ENCODE measurements around the gene MAPK8IP3.

Gene MAPK8IP3

GRCh38 chr16:1792836-1793577, 87.0 kb downstream of the MAPK8IP3 start:
- no CpG with 5 or more reads among the region's 33 CpGs for WGBS (ENCODE audit: extremely low coverage, insufficient coverage, insufficient read length)
- H3K36me3 ChIP-seq (ENCODE audit: control insufficient read depth in 1 of 2, insufficient read depth in 2 of 2, low read length in 2 of 2), result peaks cover 35 to 40% of the 10 kb centered on the region in 2 experiments
- H4K91ac ChIP-seq (ENCODE audit: low read depth, low read length), result no peak overlapping the region
- H3K9me3 ChIP-seq (ENCODE audit: insufficient read depth, low read depth, low read length), result peaks cover 2% of the 10 kb centered on the region
- H3K4me3 ChIP-seq (ENCODE audit: low read depth, low read length), result no peak overlapping the region
- H3K4me2 ChIP-seq (ENCODE audit: low read length), result no peak overlapping the region
- no peak overlapping the region for H3K23ac ChIP-seq (ENCODE audit: low read length)
- no peaks in the 10 kb centered on the region for H3K79me1 ChIP-seq (ENCODE audit: low read length)
- H3K27me3 ChIP-seq (ENCODE audit: insufficient read depth, low read length), result no peaks in the 10 kb centered on the region
- H3K18ac ChIP-seq (ENCODE audit: low read length), result no peak overlapping the region
- no peak for DNase-seq
- no peak overlapping the region for H2BK120ac ChIP-seq (ENCODE audit: insufficient read depth, low read length, poor library complexity)
- no peak overlapping the region for H3K27ac ChIP-seq (ENCODE audit: low read depth, low read length)
- no peak overlapping the region for H4K8ac ChIP-seq (ENCODE audit: low read depth, low read length)
- H4K12ac ChIP-seq (ENCODE audit: low read depth, low read length), result no peak overlapping the region
- H3K14ac ChIP-seq (ENCODE audit: low read length), result no peak overlapping the region
- no peak overlapping the region for H2AFZ ChIP-seq (ENCODE audit: insufficient read depth, low read length, poor library complexity)
- no peak overlapping the region for H3K9ac ChIP-seq (ENCODE audit: low read length)
- H2BK12ac ChIP-seq (ENCODE audit: low read length), result no peak overlapping the region
- H3K4me1 ChIP-seq (ENCODE audit: control insufficient read depth in 1 of 2, insufficient read depth in 2 of 2, low read length in 2 of 2), result no peaks in the 10 kb centered on the region
- no peak overlapping the region for H2BK5ac ChIP-seq (ENCODE audit: low read depth, low read length, poor library complexity)
- no peak overlapping the region for H2AK5ac ChIP-seq (ENCODE audit: low read length)
- H3K79me2 ChIP-seq (ENCODE audit: control insufficient read depth, insufficient read depth, low read length, poor library complexity), result no peaks in the 10 kb centered on the region
- H3K4ac ChIP-seq (ENCODE audit: low read depth, low read length), result no peak overlapping the region

DNA sequence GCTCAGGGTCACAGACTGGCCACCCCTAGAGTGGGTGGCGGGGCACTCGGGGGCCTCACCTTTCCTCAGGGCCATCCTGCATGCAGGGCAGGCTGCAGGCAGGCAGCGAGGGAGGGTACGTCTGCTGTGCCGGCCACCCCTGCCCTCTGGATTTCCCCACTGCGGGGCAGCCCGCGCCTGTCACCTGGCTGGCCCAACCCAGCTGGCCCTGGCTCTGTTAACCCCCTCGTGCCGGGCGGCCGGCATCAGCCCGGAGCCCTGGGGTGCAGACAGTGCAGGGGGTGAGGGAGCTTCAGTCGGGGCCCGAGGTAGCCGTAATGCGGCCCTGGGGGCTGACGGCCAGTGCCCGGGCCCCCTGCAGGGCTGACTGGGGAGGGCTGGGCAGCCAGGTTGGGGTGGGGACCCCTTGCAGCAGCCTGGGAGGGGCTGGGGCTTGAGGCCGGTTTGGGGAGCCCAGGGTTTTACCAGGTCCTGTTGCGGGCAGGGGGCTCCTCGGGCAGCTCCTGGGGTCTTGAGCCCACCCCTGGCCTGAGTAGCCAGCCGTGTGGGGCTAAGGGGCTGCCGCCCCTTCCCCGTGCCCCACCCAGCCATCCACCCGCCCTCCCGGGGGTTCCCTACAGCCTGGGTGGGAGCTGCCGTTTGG, 87.7 kb downstream of the MAPK8IP3 start, which contains the start of gene IGFALS:
Gene IGFALS, minus strand, starts transcription at position 128 of the 643 bp plus-strand sequence. Its CDS starts 53 bp downstream, at position 75.
- no peak for DNase-seq
- H3K4ac ChIP-seq (ENCODE audit: low read depth, low read length), result no peak within 1 kb of the TSS
- no peak within 1 kb of the TSS for H3K18ac ChIP-seq (ENCODE audit: low read length)
- WGBS (ENCODE audit: extremely low coverage, insufficient coverage, insufficient read length), result no CpG with 5 or more reads among the region's 28 CpGs
- no peaks in the 10 kb centered on the region for H3K79me1 ChIP-seq (ENCODE audit: low read length)
- H3K79me2 ChIP-seq (ENCODE audit: control insufficient read depth, insufficient read depth, low read length, poor library complexity), result no peaks in the 10 kb centered on the region
- H2AFZ ChIP-seq (ENCODE audit: insufficient read depth, low read length, poor library complexity), result no peak within 1 kb of the TSS
- H4K8ac ChIP-seq (ENCODE audit: low read depth, low read length), result no peak within 1 kb of the TSS
- H3K23ac ChIP-seq (ENCODE audit: low read length), result no peak within 1 kb of the TSS
- H2BK5ac ChIP-seq (ENCODE audit: low read depth, low read length, poor library complexity), result no peak within 1 kb of the TSS
- no peak within 1 kb of the TSS for H3K4me3 ChIP-seq (ENCODE audit: low read depth, low read length)
- H3K9me3 ChIP-seq (ENCODE audit: insufficient read depth, low read depth, low read length), result peaks cover 5% of the 10 kb centered on the region
- no peak within 1 kb of the TSS for H3K4me2 ChIP-seq (ENCODE audit: low read length)
- no peak within 1 kb of the TSS for H4K91ac ChIP-seq (ENCODE audit: low read depth, low read length)
- no peak within 1 kb of the TSS for H2BK12ac ChIP-seq (ENCODE audit: low read length)
- H2BK120ac ChIP-seq (ENCODE audit: insufficient read depth, low read length, poor library complexity), result no peak within 1 kb of the TSS
- H3K4me1 ChIP-seq (ENCODE audit: control insufficient read depth in 1 of 2, insufficient read depth in 2 of 2, low read length in 2 of 2), result no peaks in the 10 kb centered on the region
- no peak within 1 kb of the TSS for H3K27ac ChIP-seq (ENCODE audit: low read depth, low read length)
- no peak within 1 kb of the TSS for H2AK5ac ChIP-seq (ENCODE audit: low read length)
- H3K9ac ChIP-seq (ENCODE audit: low read length), result no peak within 1 kb of the TSS
- H3K36me3 ChIP-seq (ENCODE audit: control insufficient read depth in 1 of 2, insufficient read depth in 2 of 2, low read length in 2 of 2), result peaks cover 28 to 33% of the 10 kb centered on the region in 2 experiments
- no peak within 1 kb of the TSS for H4K12ac ChIP-seq (ENCODE audit: low read depth, low read length)
- no peaks in the 10 kb centered on the region for H3K27me3 ChIP-seq (ENCODE audit: insufficient read depth, low read length)
- H3K14ac ChIP-seq (ENCODE audit: low read length), result no peak within 1 kb of the TSS

GRCh38 chr16:1794221-1794871, 88.4 kb downstream of the MAPK8IP3 start:
- no peaks in the 10 kb centered on the region for H3K79me1 ChIP-seq (ENCODE audit: low read length)
- no peak overlapping the region for H2AK5ac ChIP-seq (ENCODE audit: low read length)

GRCh38 chr16:1794908-1795666, 89.1 kb downstream of the MAPK8IP3 start:
- Histone ChIP-seq H3K27ac (ENCODE audit: low read depth, low read length) (no peak overlapping the region), H3K4me3 (ENCODE audit: low read depth, low read length) (no peak overlapping the region), H3K9me3 (ENCODE audit: insufficient read depth, low read depth, low read length) (peaks cover 9% of the 10 kb centered on the region), H2BK120ac (ENCODE audit: insufficient read depth, low read length, poor library complexity) (no peak overlapping the region), H3K4me1 (ENCODE audit: control insufficient read depth in 1 of 2, insufficient read depth in 2 of 2, low read length in 2 of 2) (no peaks in the 10 kb centered on the region), H2AK5ac (ENCODE audit: low read length) (no peak overlapping the region), H2BK5ac (ENCODE audit: low read depth, low read length, poor library complexity) (no peak overlapping the region), H4K91ac (ENCODE audit: low read depth, low read length) (no peak overlapping the region), H3K79me2 (ENCODE audit: control insufficient read depth, insufficient read depth, low read length, poor library complexity) (no peaks in the 10 kb centered on the region), H3K9ac (ENCODE audit: low read length) (no peak overlapping the region), H2AFZ (ENCODE audit: insufficient read depth, low read length, poor library complexity) (no peak overlapping the region), H3K14ac (ENCODE audit: low read length) (no peak overlapping the region), H4K8ac (ENCODE audit: low read depth, low read length) (no peak overlapping the region), H4K12ac (ENCODE audit: low read depth, low read length) (no peak overlapping the region), H3K27me3 (ENCODE audit: insufficient read depth, low read length) (no peaks in the 10 kb centered on the region), H3K23ac (ENCODE audit: low read length) (no peak overlapping the region), H2BK12ac (ENCODE audit: low read length) (no peak overlapping the region), H3K4me2 (ENCODE audit: low read length) (no peak overlapping the region), H3K79me1 (ENCODE audit: low read length) (no peaks in the 10 kb centered on the region), H3K18ac (ENCODE audit: low read length) (no peak overlapping the region), H3K36me3 (ENCODE audit: control insufficient read depth in 1 of 2, insufficient read depth in 2 of 2, low read length in 2 of 2) (peaks cover 18 to 23% of the 10 kb centered on the region in 2 experiments), H3K4ac (ENCODE audit: low read depth, low read length) (no peak overlapping the region)
- no CpG with 5 or more reads among the region's 32 CpGs for WGBS (ENCODE audit: extremely low coverage, insufficient coverage, insufficient read length)
- DNase-seq, result no peak

More at GRCh38 chr16:1794221-1794871, 88.4 kb downstream of the MAPK8IP3 start:
- Histone ChIP-seq H2BK5ac (ENCODE audit: low read depth, low read length, poor library complexity) (no peak overlapping the region), H3K9ac (ENCODE audit: low read length) (no peak overlapping the region), H4K91ac (ENCODE audit: low read depth, low read length) (no peak overlapping the region), H3K4me1 (ENCODE audit: control insufficient read depth in 1 of 2, insufficient read depth in 2 of 2, low read length in 2 of 2) (no peaks in the 10 kb centered on the region), H3K4me3 (ENCODE audit: low read depth, low read length) (no peak overlapping the region), H3K9me3 (ENCODE audit: insufficient read depth, low read depth, low read length) (peaks cover 7% of the 10 kb centered on the region), H4K8ac (ENCODE audit: low read depth, low read length) (no peak overlapping the region), H2BK120ac (ENCODE audit: insufficient read depth, low read length, poor library complexity) (no peak overlapping the region), H4K12ac (ENCODE audit: low read depth, low read length) (no peak overlapping the region), H3K4me2 (ENCODE audit: low read length) (no peak overlapping the region), H3K18ac (ENCODE audit: low read length) (no peak overlapping the region), H3K79me2 (ENCODE audit: control insufficient read depth, insufficient read depth, low read length, poor library complexity) (no peaks in the 10 kb centered on the region), H3K4ac (ENCODE audit: low read depth, low read length) (no peak overlapping the region), H3K23ac (ENCODE audit: low read length) (no peak overlapping the region), H2BK12ac (ENCODE audit: low read length) (no peak overlapping the region), H3K14ac (ENCODE audit: low read length) (no peak overlapping the region), H3K36me3 (ENCODE audit: control insufficient read depth in 1 of 2, insufficient read depth in 2 of 2, low read length in 2 of 2) (peaks cover 23 to 27% of the 10 kb centered on the region in 2 experiments), H3K27ac (ENCODE audit: low read depth, low read length) (no peak overlapping the region), H2AFZ (ENCODE audit: insufficient read depth, low read length, poor library complexity) (no peak overlapping the region), H3K27me3 (ENCODE audit: insufficient read depth, low read length) (no peaks in the 10 kb centered on the region)
- no CpG with 5 or more reads among the region's 18 CpGs for WGBS (ENCODE audit: extremely low coverage, insufficient coverage, insufficient read length)
- no peak for DNase-seq

Data from trophoblast cell (in vitro differentiated cells and primary cell).